ENCODE data around the gene CBY3.
"Not testable (repeated sequence)": the region's sequence is repeated elsewhere in the genome, so short reads cannot be mapped to it uniquely, and the experiment has no call there.

- not testable (repeated sequence) for TF ChIP-seq CTCF (IDR thresholded peaks at IDR 0.05 in 4 of 5, conservative IDR thresholded peaks at IDR 0.05 in 1 of 5); POLR2A (IDR thresholded peaks at IDR 0.05)
These were observed 39.1 kb downstream of the CBY3 start for GRCh38 chr5:179641745-179642144.
